Epithelial cell of esophagus (primary cell): ENCODE data around the gene WBP2NL.

Source experiments
- DNase-seq: peaks from one replicate; pipeline ENCODE4 v3.0.0; 2010; ENCODE audit warnings: low read depth
- H3K4me3 ChIP-seq: 2 replicates; pipeline ENCODE4 v1.5.1; 2011; ENCODE audit warnings: mild to moderate bottlenecking, low read length, control low read depth
- TF ChIP-seq, protein P1 (sequence below): IDR thresholded peaks from 2 replicates; pipeline ENCODE4 v1.5.1; 2011; ENCODE audit warnings: low read depth, mild to moderate bottlenecking, low read length, control low read depth, inconsistent platforms; ENCODE audit not compliant: insufficient read depth; ENCODE audit errors: missing control alignments

WBP2NL gene

DNA sequence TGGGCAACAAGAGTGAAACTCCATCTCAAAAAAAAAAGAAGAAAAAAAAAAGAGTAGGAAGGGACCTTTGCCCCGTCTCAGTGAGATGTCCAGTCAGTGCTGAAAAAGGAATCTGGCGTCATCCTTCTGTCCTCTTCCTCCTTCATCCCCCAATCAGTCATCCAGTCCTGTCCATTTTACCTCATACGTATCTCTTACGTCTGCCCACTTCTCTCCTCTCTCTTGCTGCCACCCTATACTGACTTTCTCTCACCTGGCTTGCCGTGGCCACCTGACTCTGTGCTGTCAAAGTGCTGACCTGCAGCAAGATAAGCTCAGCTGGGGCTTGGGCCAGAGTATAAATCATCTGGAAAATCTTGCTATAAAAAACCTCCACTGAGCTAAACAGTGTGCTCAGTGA is 15.7 kb upstream of the WBP2NL start:
- DNase-seq: no peak
- no peak overlapping the region for H3K4me3 ChIP-seq
- TF ChIP-seq, protein P1, sequence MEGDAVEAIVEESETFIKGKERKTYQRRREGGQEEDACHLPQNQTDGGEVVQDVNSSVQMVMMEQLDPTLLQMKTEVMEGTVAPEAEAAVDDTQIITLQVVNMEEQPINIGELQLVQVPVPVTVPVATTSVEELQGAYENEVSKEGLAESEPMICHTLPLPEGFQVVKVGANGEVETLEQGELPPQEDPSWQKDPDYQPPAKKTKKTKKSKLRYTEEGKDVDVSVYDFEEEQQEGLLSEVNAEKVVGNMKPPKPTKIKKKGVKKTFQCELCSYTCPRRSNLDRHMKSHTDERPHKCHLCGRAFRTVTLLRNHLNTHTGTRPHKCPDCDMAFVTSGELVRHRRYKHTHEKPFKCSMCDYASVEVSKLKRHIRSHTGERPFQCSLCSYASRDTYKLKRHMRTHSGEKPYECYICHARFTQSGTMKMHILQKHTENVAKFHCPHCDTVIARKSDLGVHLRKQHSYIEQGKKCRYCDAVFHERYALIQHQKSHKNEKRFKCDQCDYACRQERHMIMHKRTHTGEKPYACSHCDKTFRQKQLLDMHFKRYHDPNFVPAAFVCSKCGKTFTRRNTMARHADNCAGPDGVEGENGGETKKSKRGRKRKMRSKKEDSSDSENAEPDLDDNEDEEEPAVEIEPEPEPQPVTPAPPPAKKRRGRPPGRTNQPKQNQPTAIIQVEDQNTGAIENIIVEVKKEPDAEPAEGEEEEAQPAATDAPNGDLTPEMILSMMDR: no peak

DNA sequence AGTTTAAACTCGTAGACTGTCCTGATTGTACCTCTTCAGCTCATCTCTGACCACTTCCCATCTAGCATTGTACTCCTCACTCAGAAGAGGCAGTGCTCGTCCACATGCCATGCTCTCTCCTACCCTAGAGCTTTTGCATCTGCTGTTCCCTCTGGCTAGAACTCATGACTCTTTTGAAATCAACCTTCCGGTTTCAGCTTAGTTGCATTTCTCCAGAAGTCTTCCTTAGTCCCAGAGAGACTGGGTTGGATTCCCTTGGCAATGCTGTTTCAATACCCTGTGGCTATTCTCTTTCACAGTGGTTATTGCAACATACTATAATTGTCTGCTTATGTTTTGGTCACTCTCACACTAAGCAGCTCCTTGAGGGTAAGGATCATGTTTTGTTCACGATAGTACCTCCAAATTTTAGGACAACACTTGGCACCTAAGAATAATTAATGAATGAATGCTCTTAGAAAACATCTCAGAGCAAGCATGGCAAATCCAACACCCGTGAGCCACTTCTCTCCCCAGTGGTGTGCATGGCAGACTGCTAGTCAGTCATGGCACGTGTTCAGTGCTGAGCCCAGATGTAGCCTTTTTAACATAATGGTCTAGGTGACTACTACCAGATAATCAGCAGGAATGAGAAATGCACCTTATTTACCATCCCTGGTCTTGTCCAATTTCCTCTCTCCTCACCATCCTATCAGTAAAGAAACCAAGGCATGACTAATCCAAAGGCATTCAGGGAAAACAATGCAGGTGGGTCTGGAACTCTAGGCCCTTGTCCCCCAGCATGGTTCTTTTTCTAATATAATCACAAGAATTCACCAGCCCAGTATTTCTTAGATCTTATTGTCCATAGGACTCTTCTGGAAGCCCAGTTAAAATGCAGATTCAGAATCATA is 14.8 kb upstream of the WBP2NL start:
- DNase-seq: peak; percentile 60
- H3K4me3 ChIP-seq: no peak overlapping the region
- TF ChIP-seq, protein P1: no peak

DNA sequence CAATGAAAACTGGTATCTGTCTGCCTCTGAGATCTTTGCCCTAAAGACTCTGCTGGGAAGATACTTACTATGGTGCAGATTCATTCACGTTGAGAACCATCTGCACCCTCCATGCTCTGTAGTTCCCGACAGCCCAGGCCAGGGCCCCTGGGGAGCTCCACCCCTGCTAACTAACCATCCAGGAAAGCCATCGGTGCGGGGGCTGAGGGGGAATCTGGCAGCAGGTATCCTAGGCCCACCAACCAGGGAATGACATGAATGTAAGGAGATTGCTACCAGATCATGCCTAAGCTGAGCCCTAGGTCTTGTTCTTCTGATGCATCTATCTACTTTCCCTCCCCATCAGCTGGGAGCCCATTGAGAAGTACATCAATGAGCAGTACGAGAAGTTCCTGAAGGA is 11.3 kb upstream of the WBP2NL start:
- DNase-seq: no peak
- no peak overlapping the region for H3K4me3 ChIP-seq
- TF ChIP-seq, protein P1: no peak

DNA sequence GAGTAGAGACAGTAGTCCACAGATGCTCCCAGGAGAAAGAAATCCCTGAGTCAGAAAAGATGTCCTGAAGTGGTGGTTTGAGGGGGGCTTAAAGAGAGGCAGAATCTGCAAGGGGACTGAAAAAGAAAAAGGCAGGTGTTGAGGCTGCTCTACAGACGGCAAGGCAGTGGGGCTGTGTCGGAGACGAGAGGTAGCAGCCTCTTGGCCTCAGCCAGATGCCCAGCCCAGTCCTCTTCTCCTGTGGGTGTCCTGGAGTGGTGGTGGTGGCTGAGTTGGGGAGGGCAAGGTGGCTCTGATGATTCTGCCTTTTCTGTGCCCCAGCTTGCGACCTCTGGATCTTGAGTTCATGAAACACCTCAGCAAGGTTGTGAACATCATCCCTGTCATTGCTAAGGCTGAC is 9.3 kb upstream of the WBP2NL start:
- DNase-seq: no peak
- TF ChIP-seq, protein P1: no peak

DNA sequence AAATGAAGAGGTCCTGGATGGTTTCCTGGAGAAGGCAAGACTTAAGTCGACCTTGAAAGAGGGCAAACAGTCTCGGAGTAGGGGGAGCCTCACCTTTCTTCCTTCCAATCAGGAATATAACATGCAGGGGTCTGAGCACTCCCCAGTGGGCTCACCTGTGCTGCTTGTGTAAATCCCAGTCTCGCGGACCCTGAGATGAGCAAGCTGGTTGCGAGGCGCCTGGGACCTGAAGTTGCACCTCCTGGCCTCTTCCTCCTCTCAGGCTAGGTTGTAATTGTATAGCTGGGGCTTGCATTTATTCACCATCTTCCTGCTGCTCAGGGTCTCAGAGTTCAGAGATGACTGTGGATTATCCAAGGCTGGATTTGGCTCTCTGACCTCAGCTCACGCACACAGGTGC is 7.5 kb upstream of the WBP2NL start:
- DNase-seq: no peak
- TF ChIP-seq, protein P1: no peak
- no peak overlapping the region for H3K4me3 ChIP-seq

More for the DNA sequence above, 9.3 kb upstream of the WBP2NL start:
- H3K4me3 ChIP-seq: no peak overlapping the region

DNA sequence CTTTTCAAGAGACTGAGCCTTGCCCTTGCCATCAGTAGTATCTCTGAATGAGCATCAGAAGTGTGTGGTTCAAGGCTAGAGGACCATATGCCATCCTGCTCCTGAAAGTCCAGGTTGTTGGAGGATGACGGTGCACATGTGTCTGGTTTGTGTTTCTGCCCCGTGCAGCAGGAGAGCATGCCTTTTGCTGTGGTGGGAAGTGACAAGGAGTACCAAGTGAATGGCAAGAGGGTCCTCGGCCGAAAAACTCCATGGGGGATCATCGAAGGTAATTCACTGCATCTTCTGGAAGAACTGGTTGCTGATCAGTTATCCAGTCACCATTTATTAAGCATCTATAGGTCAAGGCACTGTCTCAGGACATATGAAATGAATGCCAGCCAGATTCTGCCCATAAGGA is 6.1 kb upstream of the WBP2NL start:
- no peak overlapping the region for H3K4me3 ChIP-seq

More for the DNA sequence above, 6.1 kb upstream of the WBP2NL start:
- TF ChIP-seq, protein P1: no peak
- DNase-seq: no peak
